CD14-positive monocyte (primary cell): ENCODE data around the gene GP1BA. TPM values are rescaled to one million over a fixed set of nuclear protein-coding genes. Genes with fewer than 3 reads are reported as not detected.

Experiments
- DNase-seq, 3 donors: peaks; one replicate each; pipeline ENCODE4 v3.0.0-alpha.2; 2011 to 2022
- H2AFZ ChIP-seq: 2 replicates; pipeline ENCODE4 v1.6.0; 2012; ENCODE audit warnings: mild to moderate bottlenecking, low read depth, low read length, inconsistent platforms; ENCODE audit not compliant: insufficient read depth, poor library complexity, severe bottlenecking
- H3K27ac ChIP-seq, 2 donors: 1 replicate in 1 of 2; 2 replicates in 1 of 2; pipeline ENCODE4 v1.5.1; 2012 to 2013; ENCODE audit warnings: low read length in 2 of 2, control low read depth in 1 of 2, inconsistent platforms in 1 of 2, low read depth in 1 of 2, mild to moderate bottlenecking in 1 of 2
- H3K27me3 ChIP-seq, 2 donors: one replicate each; pipeline versions ENCODE4 v1.6.0 to v1.6.1; 2011 to 2013; ENCODE audit warnings: low read length in 2 of 2; ENCODE audit not compliant: control insufficient read depth in 2 of 2, insufficient read depth in 2 of 2
- H3K36me3 ChIP-seq, 2 donors: replicated peaks in 1 of 2; 1 replicate in 1 of 2; 2 replicates in 1 of 2; pipeline versions ENCODE4 v1.5.1 to v1.6.1; 2012 to 2013; ENCODE audit warnings: low read length in 2 of 2, control low read depth in 1 of 2, inconsistent platforms in 1 of 2, mild to moderate bottlenecking in 1 of 2; ENCODE audit not compliant: insufficient read depth in 2 of 2, control insufficient read depth in 1 of 2
- H3K4me1 ChIP-seq, 2 donors: 1 replicate in 1 of 2; 2 replicates in 1 of 2; pipeline versions ENCODE4 v1.5.1 to v1.6.1; 2012 to 2013; ENCODE audit warnings: low read length in 2 of 2, control low read depth in 1 of 2, inconsistent platforms in 1 of 2, mild to moderate bottlenecking in 1 of 2, moderate library complexity in 1 of 2; ENCODE audit not compliant: insufficient read depth in 2 of 2, control insufficient read depth in 1 of 2
- H3K4me2 ChIP-seq: replicated peaks from 2 replicates; pipeline ENCODE3; 2012; ENCODE audit warnings: low read length, moderate library complexity, mild to moderate bottlenecking; ENCODE audit not compliant: poor library complexity, severe bottlenecking; ENCODE audit errors: extremely low read depth
- H3K4me3 ChIP-seq, 3 experiments: fragments of 200-600 bp in 1 of 3; sonication (generic) in 1 of 3; replicated peaks in 1 of 3; 1 replicate in 2 of 3; 2 replicates in 1 of 3; pipeline ENCODE4 v1.5.1; 2011 to 2013; ENCODE audit warnings: low read length in 3 of 3, mild to moderate bottlenecking in 3 of 3, control low read depth in 2 of 3, low read depth in 2 of 3, inconsistent platforms in 1 of 3, moderate library complexity in 1 of 3
- H3K79me2 ChIP-seq: 2 replicates; pipeline ENCODE4 v1.6.0; 2012; ENCODE audit warnings: mild to moderate bottlenecking, control low read depth, inconsistent platforms, low read length, moderate library complexity; ENCODE audit not compliant: insufficient read depth
- H3K9ac ChIP-seq: 2 replicates; pipeline ENCODE4 v1.6.0; 2017; ENCODE audit warnings: low read length, mild to moderate bottlenecking; ENCODE audit not compliant: insufficient read depth, poor library complexity, severe bottlenecking
- H3K9me3 ChIP-seq, 2 donors: replicated peaks in 1 of 2; 1 replicate in 1 of 2; 2 replicates in 1 of 2; pipeline versions ENCODE4 v1.5.1 to v1.6.1; 2012 to 2013; ENCODE audit warnings: low read length in 2 of 2, control low read depth in 1 of 2; ENCODE audit not compliant: control insufficient read depth in 1 of 2, insufficient read depth in 1 of 2
- H4K20me1 ChIP-seq: 2 replicates; pipeline ENCODE4 v1.6.0; 2012; ENCODE audit warnings: mild to moderate bottlenecking, low read length, control low read depth, moderate library complexity; ENCODE audit not compliant: insufficient read depth
- H3K27ac Mint-ChIP-seq, 7 donors: one replicate each; pipeline ENCODE4 v1.8.0; 2020; ENCODE audit warnings: mild to moderate bottlenecking in 7 of 7, mixed read lengths in 7 of 7, moderate library complexity in 6 of 7, inconsistent platforms in 2 of 7
- H3K27me3 Mint-ChIP-seq, 3 donors: one replicate each; pipeline ENCODE4 v1.8.0; 2021 to 2022; ENCODE audit warnings: low read depth in 3 of 3, mild to moderate bottlenecking in 3 of 3, mixed read lengths in 3 of 3, moderate library complexity in 3 of 3, inconsistent platforms in 1 of 3
- H3K36me3 Mint-ChIP-seq, 2 donors: one replicate each; pipeline ENCODE4 v1.8.0; 2020; ENCODE audit warnings: mixed read lengths in 2 of 2, inconsistent platforms in 1 of 2, mild to moderate bottlenecking in 1 of 2
- H3K4me1 Mint-ChIP-seq: one replicate; pipeline ENCODE4 v1.8.0; 2020; ENCODE audit warnings: mild to moderate bottlenecking, mixed read lengths
- H3K4me3 Mint-ChIP-seq, 2 donors: one replicate each; pipeline ENCODE4 v1.8.0; 2020; ENCODE audit warnings: mild to moderate bottlenecking in 2 of 2, mixed read lengths in 2 of 2, moderate library complexity in 1 of 2
- H3K9me3 Mint-ChIP-seq, 7 donors: one replicate each; pipeline ENCODE4 v1.8.0; 2020 to 2022; ENCODE audit warnings: mixed read lengths in 7 of 7, mild to moderate bottlenecking in 6 of 7, moderate library complexity in 6 of 7, inconsistent platforms in 2 of 7
- WGBS: methylation state at CpG from one replicate; pipeline ENCODE4 v1.1.5; 2013; ENCODE audit warnings: missing lambda C conversion rate; ENCODE audit not compliant: insufficient coverage; 5-methylcytosine and 5-hydroxymethylcytosine counted together
- intact Hi-C, 2 donors: fragments of 100-400 bp; cut with micrococcal nuclease; formaldehyde crosslinking; loops; one replicate each; pipeline versions ENCODE4 v1.15.0 to v1.15.1; 2023
- polyA plus RNA-seq, 3 donors: library from polyadenylated mRNA; depleted of rRNA in 1 of 3; unstranded in 2 of 3; stranded (reverse) in 1 of 3; fragments of 300-500 nt in 2 of 3; fragments of >200 nt in 1 of 3; fragmentation: Illumina TruSeq in 2 of 3; gene quantifications; 1 replicate in 2 of 3; 2 replicates in 1 of 3; pipeline ENCODE4 v1.2.3, GENCODE V29; 2012 to 2021
- small RNA-seq: library from RNA; depleted of rRNA; stranded (forward); fragments of <200 nt; gene quantifications from one replicate; pipeline ENCODE3, GENCODE V24; 2012; ENCODE audit warnings: low read depth; ENCODE audit not compliant: insufficient read length
- TF ChIP-seq, protein P1 (sequence below): fragments of 200-600 bp; IDR thresholded peaks from one replicate; pipeline ENCODE4 v1.8.0; 2022; ENCODE audit warnings: antibody characterized with exemption, mild to moderate bottlenecking

Gene GP1BA
- polyA plus RNA-seq, 3 donors: 0.24 to 0.29 TPM; not detected in 1

DNA sequence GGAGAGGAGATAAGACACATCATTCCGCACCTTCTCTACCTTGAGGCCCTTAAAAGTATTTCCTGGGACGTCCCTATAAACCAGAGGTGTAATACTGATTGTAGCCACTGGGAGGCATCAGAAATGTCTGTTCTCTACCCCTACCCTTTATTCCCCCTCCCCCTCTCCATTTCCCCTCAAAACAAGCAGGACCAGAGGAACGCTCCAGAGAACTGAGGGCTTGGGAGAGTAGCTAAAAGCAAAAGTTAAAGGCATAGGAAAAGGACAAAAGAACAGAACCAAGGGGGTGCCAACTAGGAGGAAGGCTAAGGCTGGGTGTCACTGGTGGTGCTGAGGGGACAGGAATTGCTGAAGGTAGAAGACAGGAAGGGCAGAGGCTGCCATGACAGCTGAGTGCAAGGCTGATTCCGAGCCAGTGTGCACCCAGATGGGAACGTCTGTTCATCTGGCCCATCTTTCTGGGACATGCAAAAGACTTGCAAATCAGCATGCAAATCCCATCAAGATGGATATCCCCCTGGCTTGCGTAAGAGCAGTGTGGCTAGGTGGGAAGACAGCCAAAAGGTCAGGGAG lies 48.7 kb downstream of the GP1BA start:
- H3K36me3 ChIP-seq: peaks cover 37 to 72% of the 10 kb centered on the region in 2 donors
- H3K4me1 Mint-ChIP-seq: peaks cover 64% of the 10 kb centered on the region
- H3K9ac ChIP-seq: no peak overlapping the region
- peak overlapping the region in 1 of 2 donors; percentile 78 for H3K27ac ChIP-seq
- DNase-seq: peak in 2 of 3 donors; percentile 53 to 57
- no peaks in the 10 kb centered on the region for H3K27me3 Mint-ChIP-seq
- peaks cover 8% of the 10 kb centered on the region for H3K79me2 ChIP-seq
- no peak overlapping the region for H3K4me3 ChIP-seq
- intact Hi-C loops: loop anchor here in 1 of 2 donors (5.0 kb wide), 1 partner anchor 82 kb away; no protein-coding TSS in a partner anchor
- WGBS: 74% methylated on average over 3 of the region's 6 CpGs
- H3K4me3 Mint-ChIP-seq: peak overlapping the region in 1 of 2 donors; percentile 1
- peaks cover 0 to 2% (median 0%) of the 10 kb centered on the region in 7 donors for H3K9me3 Mint-ChIP-seq
- H3K4me2 ChIP-seq: no peak overlapping the region
- peaks cover 63 to 95% of the 10 kb centered on the region in 2 donors for H3K36me3 Mint-ChIP-seq
- peaks cover 56 to 60% of the 10 kb centered on the region in 2 donors for H3K4me1 ChIP-seq
- H3K27me3 ChIP-seq: no peaks in the 10 kb centered on the region
- peaks cover 10% of the 10 kb centered on the region for H4K20me1 ChIP-seq
- TF ChIP-seq, protein P1, sequence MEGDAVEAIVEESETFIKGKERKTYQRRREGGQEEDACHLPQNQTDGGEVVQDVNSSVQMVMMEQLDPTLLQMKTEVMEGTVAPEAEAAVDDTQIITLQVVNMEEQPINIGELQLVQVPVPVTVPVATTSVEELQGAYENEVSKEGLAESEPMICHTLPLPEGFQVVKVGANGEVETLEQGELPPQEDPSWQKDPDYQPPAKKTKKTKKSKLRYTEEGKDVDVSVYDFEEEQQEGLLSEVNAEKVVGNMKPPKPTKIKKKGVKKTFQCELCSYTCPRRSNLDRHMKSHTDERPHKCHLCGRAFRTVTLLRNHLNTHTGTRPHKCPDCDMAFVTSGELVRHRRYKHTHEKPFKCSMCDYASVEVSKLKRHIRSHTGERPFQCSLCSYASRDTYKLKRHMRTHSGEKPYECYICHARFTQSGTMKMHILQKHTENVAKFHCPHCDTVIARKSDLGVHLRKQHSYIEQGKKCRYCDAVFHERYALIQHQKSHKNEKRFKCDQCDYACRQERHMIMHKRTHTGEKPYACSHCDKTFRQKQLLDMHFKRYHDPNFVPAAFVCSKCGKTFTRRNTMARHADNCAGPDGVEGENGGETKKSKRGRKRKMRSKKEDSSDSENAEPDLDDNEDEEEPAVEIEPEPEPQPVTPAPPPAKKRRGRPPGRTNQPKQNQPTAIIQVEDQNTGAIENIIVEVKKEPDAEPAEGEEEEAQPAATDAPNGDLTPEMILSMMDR: peak; percentile 91
- H3K27ac Mint-ChIP-seq: peak overlapping the region; percentile 26 to 85 (median 70)
- no peaks in the 10 kb centered on the region for H3K9me3 ChIP-seq
- H2AFZ ChIP-seq: no peak overlapping the region

DNA sequence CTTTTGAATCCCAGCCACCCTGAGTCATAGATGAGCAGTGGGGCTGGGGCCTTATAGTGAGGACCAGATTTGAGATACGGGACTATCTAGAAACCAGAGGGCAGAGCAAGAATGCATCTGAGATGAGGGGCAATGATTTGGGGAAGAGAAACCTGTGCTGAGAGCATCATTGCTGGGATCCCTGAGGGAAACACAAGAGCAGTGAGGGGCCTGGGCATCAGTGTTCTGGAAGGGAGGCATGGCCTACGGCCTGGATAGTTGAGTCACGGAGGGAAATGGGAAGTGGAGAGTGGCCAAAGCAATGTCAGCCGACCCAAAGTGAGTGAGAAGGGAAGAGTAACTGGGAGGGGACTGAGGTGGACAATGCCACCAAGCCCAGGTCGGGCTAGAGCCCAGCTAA lies 50.2 kb downstream of the GP1BA start:
- intact Hi-C loops: loop anchor here in 1 of 2 donors (5.0 kb wide), 1 partner anchor 80 kb away; no protein-coding TSS in a partner anchor
- peak in 2 of 3 donors; percentile 31 to 62 for DNase-seq
- TF ChIP-seq, protein P1: no peak
- Histone ChIP-seq H3K9me3 (no peaks in the 10 kb centered on the region), H3K27ac (peak overlapping the region; percentile 15 to 33), H3K4me3 (peak overlapping the region in 1 of 3 experiments; percentile 18), H4K20me1 (peaks cover 10% of the 10 kb centered on the region), H3K36me3 (peaks cover 27 to 58% of the 10 kb centered on the region in 2 donors), H3K9ac (no peak overlapping the region), H3K79me2 (peaks cover 24% of the 10 kb centered on the region), H2AFZ (no peak overlapping the region), H3K4me1 (peaks cover 69 to 74% of the 10 kb centered on the region in 2 donors), H3K4me2 (peak overlapping the region; percentile 16), H3K27me3 (no peaks in the 10 kb centered on the region)
- Mint-ChIP-seq H3K27ac (peak overlapping the region in 6 of 7 donors; percentile 12 to 86 (median 80)), H3K4me1 (peaks cover 75% of the 10 kb centered on the region), H3K4me3 (no peak overlapping the region), H3K36me3 (peaks cover 55 to 83% of the 10 kb centered on the region in 2 donors), H3K9me3 (peaks cover 0 to 2% (median 0%) of the 10 kb centered on the region in 7 donors), H3K27me3 (no peaks in the 10 kb centered on the region)
- 25% methylated on average over 5 of the region's 5 CpGs for WGBS

Small RNA genes within 50 kb of the gene (small RNA-seq; reads per million reads assigned to genes)
- gene MIR6864: not detected
- not detected for gene MIR6865

Other genes starting within 250 kb of the GP1BA start
- gene PELP1, start 228.1 kb upstream of the GP1BA start, polyA plus RNA-seq: 10 to 100 TPM in 1 of 3 donors, 1 to 10 TPM in 2; 1.3 to 11.2 (median 2.6) TPM
- gene ARRB2, start 221.6 kb upstream of the GP1BA start, polyA plus RNA-seq: 100 to 1,000 TPM; 134 to 760 (median 150) TPM
- gene MED11, start 200.8 kb upstream of the GP1BA start, polyA plus RNA-seq: 10 to 100 TPM; 22.1 to 35.7 (median 25.5) TPM
- 10 to 100 TPM in 1 of 3 donors, 1 to 10 TPM in 1, under 1 TPM in 1; 0.97 to 13.6 (median 1.2) TPM for gene ZMYND15, start 192.4 kb upstream of the GP1BA start, polyA plus RNA-seq
- gene CXCL16, start 192.3 kb upstream of the GP1BA start, polyA plus RNA-seq: 100 to 1,000 TPM in 2 of 3 donors, 10 to 100 TPM in 1; 68.1 to 204 (median 103) TPM
- not detected for gene TM4SF5, start 160.4 kb upstream of the GP1BA start, polyA plus RNA-seq
- gene VMO1, start 145.9 kb upstream of the GP1BA start, polyA plus RNA-seq: 1 to 10 TPM in 1 of 3 donors, under 1 TPM in 2; 0.54 to 2.1 (median 0.79) TPM
- 1 to 10 TPM in 2 of 3 donors, under 1 TPM in 1; 0.27 to 2.1 (median 1.5) TPM for gene GLTPD2, start 143.3 kb upstream of the GP1BA start, polyA plus RNA-seq
- gene PSMB6, start 136.1 kb upstream of the GP1BA start, polyA plus RNA-seq: 100 to 1,000 TPM; 134 to 364 (median 361) TPM
- gene PLD2, start 125.1 kb upstream of the GP1BA start, polyA plus RNA-seq: 100 to 1,000 TPM in 1 of 3 donors, 1 to 10 TPM in 2; 3.5 to 122 (median 4.0) TPM
- gene MINK1, start 98.9 kb upstream of the GP1BA start, polyA plus RNA-seq: 100 to 1,000 TPM in 1 of 3 donors, 1 to 10 TPM in 2; 3.2 to 159 (median 7.2) TPM
- gene C17orf107, start 32.7 kb upstream of the GP1BA start, polyA plus RNA-seq: 1 to 10 TPM; 1.9 to 5.1 (median 4.2) TPM
- 10 to 100 TPM in 1 of 3 donors, 1 to 10 TPM in 1, under 1 TPM in 1; 0.54 to 12.6 (median 2.1) TPM for gene CHRNE, start 29.2 kb upstream of the GP1BA start, polyA plus RNA-seq
- 100 to 1,000 TPM in 2 of 3 donors, 10 to 100 TPM in 1; 65.2 to 138 (median 111) TPM for gene SLC25A11, start 7.8 kb downstream of the GP1BA start, polyA plus RNA-seq
- gene RNF167, start 8.0 kb downstream of the GP1BA start, polyA plus RNA-seq: 100 to 1,000 TPM in 1 of 3 donors, 10 to 100 TPM in 2; 17.2 to 105 (median 20.6) TPM
- 1,000 to 10,000 TPM in 2 of 3 donors, 100 to 1,000 TPM in 1; 842 to 1,613 (median 1,582) TPM for gene PFN1, start 16.3 kb downstream of the GP1BA start, polyA plus RNA-seq
- gene ENO3, start 18.8 kb downstream of the GP1BA start, polyA plus RNA-seq: 10 to 100 TPM in 1 of 3 donors, under 1 TPM in 2; 0.36 to 14.2 (median 0.60) TPM
- 10 to 100 TPM; 75.6 to 96.7 (median 85.1) TPM for gene SPAG7, start 35.5 kb downstream of the GP1BA start, polyA plus RNA-seq
- 10 to 100 TPM in 1 of 3 donors, 1 to 10 TPM in 2; 7.1 to 88.9 (median 7.6) TPM for gene CAMTA2, start 55.4 kb downstream of the GP1BA start, polyA plus RNA-seq
- gene INCA1, start 65.2 kb downstream of the GP1BA start, polyA plus RNA-seq: under 1 TPM; 0.38 to 0.52 (median 0.44) TPM
- 10 to 100 TPM in 1 of 3 donors, 1 to 10 TPM in 2; 3.6 to 12.0 (median 3.9) TPM for gene KIF1C, start 65.7 kb downstream of the GP1BA start, polyA plus RNA-seq
- not detected for gene SLC52A1, start 103.1 kb downstream of the GP1BA start, polyA plus RNA-seq
- gene ZFP3, start 146.2 kb downstream of the GP1BA start, polyA plus RNA-seq: 1 to 10 TPM in 1 of 3 donors, under 1 TPM in 2; 0.39 to 1.9 (median 0.75) TPM
- gene ZNF232, start 179.6 kb downstream of the GP1BA start, polyA plus RNA-seq: 1 to 10 TPM; 2.2 to 3.1 (median 3.0) TPM
- gene USP6, start 183.8 kb downstream of the GP1BA start, polyA plus RNA-seq: under 1 TPM; 0.02 to 0.08 (median 0.02) TPM